Mesendoderm (in vitro differentiated cells): Measurements from ENCODE around the gene ACAD11.

Source experiments
- DNase-seq: peaks from one replicate; pipeline ENCODE4 v3.0.0; 2013
- H2AK5ac ChIP-seq: 2 replicates; pipeline ENCODE4 v1.6.1; 2013; ENCODE audit warnings: low read length, inconsistent platforms
- H2BK120ac ChIP-seq: 2 replicates; pipeline ENCODE4 v1.6.1; 2013; ENCODE audit warnings: low read depth, mild to moderate bottlenecking, low read length, moderate library complexity, mixed read lengths
- H2BK15ac ChIP-seq: replicated peaks from 2 replicates; pipeline ENCODE4 v1.6.1; 2013; ENCODE audit warnings: low read depth, mild to moderate bottlenecking, moderate library complexity
- H2BK5ac ChIP-seq: 2 replicates; pipeline ENCODE4 v1.6.1; 2013; ENCODE audit warnings: low read length, inconsistent platforms
- H3K18ac ChIP-seq: 2 replicates; pipeline ENCODE4 v1.6.1; 2013; ENCODE audit warnings: mild to moderate bottlenecking, low read length, mixed read lengths
- H3K23ac ChIP-seq: one replicate; pipeline ENCODE4 v1.6.1; 2013; ENCODE audit warnings: low read length
- H3K27ac ChIP-seq: 2 replicates; pipeline ENCODE4 v1.5.1; 2013; ENCODE audit warnings: low read depth, mild to moderate bottlenecking, inconsistent platforms, low read length, moderate library complexity
- H3K27me3 ChIP-seq: 2 replicates; pipeline ENCODE4 v1.6.1; 2013; ENCODE audit warnings: low read length, control low read depth, mild to moderate bottlenecking, inconsistent platforms; ENCODE audit not compliant: insufficient read depth, poor library complexity
- H3K36me3 ChIP-seq: 2 replicates; pipeline ENCODE4 v1.6.1; 2013; ENCODE audit warnings: low read length, inconsistent platforms; ENCODE audit not compliant: control insufficient read depth, insufficient read depth
- H3K4ac ChIP-seq: one replicate; pipeline ENCODE4 v1.6.1; 2013; ENCODE audit warnings: low read depth, mild to moderate bottlenecking, low read length, moderate library complexity
- H3K4me1 ChIP-seq: 2 replicates; pipeline ENCODE4 v1.6.1; 2013; ENCODE audit warnings: low read depth, low read length, inconsistent platforms; ENCODE audit not compliant: control insufficient read depth
- H3K4me2 ChIP-seq: 2 replicates; pipeline ENCODE4 v1.6.1; 2013; ENCODE audit warnings: low read length
- H3K4me3 ChIP-seq: 2 replicates; pipeline ENCODE4 v1.5.1; 2013; ENCODE audit warnings: mild to moderate bottlenecking, low read length
- H3K56ac ChIP-seq: one replicate; pipeline ENCODE4 v1.6.1; 2013; ENCODE audit warnings: low read length
- H3K79me1 ChIP-seq: 2 replicates; pipeline ENCODE4 v1.6.1; 2013; ENCODE audit warnings: low read length, inconsistent platforms
- H3K79me2 ChIP-seq: 2 replicates; pipeline ENCODE4 v1.6.1; 2013; ENCODE audit warnings: mild to moderate bottlenecking, low read length; ENCODE audit not compliant: control insufficient read depth, insufficient read depth
- H3K9ac ChIP-seq: 2 replicates; pipeline ENCODE4 v1.6.1; 2013; ENCODE audit warnings: low read length, inconsistent platforms
- H4K5ac ChIP-seq: one replicate; pipeline ENCODE4 v1.6.1; 2013; ENCODE audit warnings: low read length
- H4K8ac ChIP-seq: one replicate; pipeline ENCODE4 v1.6.1; 2013; ENCODE audit warnings: low read depth, mild to moderate bottlenecking, control low read depth, low read length, moderate library complexity
- WGBS: extraction: QIAGEN DNeasy Blood & Tissue Kit; methylation state at CpG from one replicate; pipeline ENCODE4 v1.1.7; 2013; ENCODE audit warnings: low lambda C conversion rate, missing lambda C conversion rate; ENCODE audit not compliant: insufficient coverage; ENCODE audit errors: extremely low coverage; 5-methylcytosine and 5-hydroxymethylcytosine counted together

Gene ACAD11

GRCh38 chr3:132681421-132681820, 21.8 kb upstream of the ACAD11 start:
- H2BK5ac ChIP-seq: no peak overlapping the region
- no peak overlapping the region for H3K27ac ChIP-seq
- no peaks in the 10 kb centered on the region for H3K36me3 ChIP-seq
- H3K79me2 ChIP-seq: no peaks in the 10 kb centered on the region
- WGBS: 100% methylated on average over 1 of the region's 3 CpGs
- H3K9ac ChIP-seq: no peak overlapping the region
- no peaks in the 10 kb centered on the region for H3K4me1 ChIP-seq
- DNase-seq: no peak
- no peak overlapping the region for H3K4me3 ChIP-seq
- H4K8ac ChIP-seq: no peak overlapping the region
- no peak overlapping the region for H3K56ac ChIP-seq
- no peak overlapping the region for H2BK15ac ChIP-seq
- no peak overlapping the region for H3K18ac ChIP-seq
- H3K79me1 ChIP-seq: no peaks in the 10 kb centered on the region
- H3K4ac ChIP-seq: no peak overlapping the region
- no peak overlapping the region for H3K23ac ChIP-seq
- no peak overlapping the region for H2AK5ac ChIP-seq
- H2BK120ac ChIP-seq: no peak overlapping the region
- H4K5ac ChIP-seq: no peak overlapping the region
- no peak overlapping the region for H3K4me2 ChIP-seq
- H3K27me3 ChIP-seq: no peaks in the 10 kb centered on the region

GRCh38 chr3:132679911-132680310, 20.3 kb upstream of the ACAD11 start:
- H3K27ac ChIP-seq: no peak overlapping the region
- H3K4me2 ChIP-seq: no peak overlapping the region
- no peak overlapping the region for H4K5ac ChIP-seq
- H4K8ac ChIP-seq: no peak overlapping the region
- H3K4ac ChIP-seq: no peak overlapping the region
- no peak overlapping the region for H2BK15ac ChIP-seq
- DNase-seq: no peak
- no peak overlapping the region for H2AK5ac ChIP-seq
- H2BK120ac ChIP-seq: no peak overlapping the region
- H3K4me1 ChIP-seq: no peaks in the 10 kb centered on the region
- H3K56ac ChIP-seq: no peak overlapping the region
- H3K18ac ChIP-seq: no peak overlapping the region
- H3K23ac ChIP-seq: no peak overlapping the region
- no peaks in the 10 kb centered on the region for H3K79me1 ChIP-seq
- WGBS: no CpG with 5 or more reads among the region's 5 CpGs
- no peaks in the 10 kb centered on the region for H3K27me3 ChIP-seq
- H3K4me3 ChIP-seq: no peak overlapping the region
- no peak overlapping the region for H3K9ac ChIP-seq
- H3K36me3 ChIP-seq: no peaks in the 10 kb centered on the region
- no peak overlapping the region for H2BK5ac ChIP-seq
- no peaks in the 10 kb centered on the region for H3K79me2 ChIP-seq

- Histone ChIP-seq H3K27ac (no peak overlapping the region), H4K8ac (no peak overlapping the region), H3K4me3 (no peak overlapping the region), H3K4ac (no peak overlapping the region), H2AK5ac (no peak overlapping the region), H2BK5ac (no peak overlapping the region), H2BK120ac (no peak overlapping the region), H2BK15ac (no peak overlapping the region), H3K79me1 (no peaks in the 10 kb centered on the region), H3K18ac (no peak overlapping the region), H3K9ac (no peak overlapping the region), H3K4me2 (no peak overlapping the region), H3K79me2 (no peaks in the 10 kb centered on the region), H3K23ac (no peak overlapping the region), H3K36me3 (no peaks in the 10 kb centered on the region), H3K4me1 (no peaks in the 10 kb centered on the region), H4K5ac (no peak overlapping the region), H3K56ac (no peak overlapping the region), H3K27me3 (no peaks in the 10 kb centered on the region)
- DNase-seq: no peak
Measured at GRCh38 chr3:132675408-132675807, 15.8 kb upstream of the ACAD11 start.

- H4K5ac ChIP-seq: no peak overlapping the region
- H2AK5ac ChIP-seq: no peak overlapping the region
- no peak overlapping the region for H2BK15ac ChIP-seq
- no CpG with 5 or more reads among the region's 5 CpGs for WGBS
- H3K27me3 ChIP-seq: no peaks in the 10 kb centered on the region
- no peaks in the 10 kb centered on the region for H3K79me1 ChIP-seq
- no peak overlapping the region for H3K23ac ChIP-seq
- no peak overlapping the region for H3K56ac ChIP-seq
- no peak overlapping the region for H3K4me3 ChIP-seq
- no peak overlapping the region for H3K4ac ChIP-seq
- no peak overlapping the region for H3K9ac ChIP-seq
- no peak overlapping the region for H2BK120ac ChIP-seq
- no peak overlapping the region for H4K8ac ChIP-seq
- no peaks in the 10 kb centered on the region for H3K36me3 ChIP-seq
- no peak overlapping the region for H3K4me2 ChIP-seq
- no peak overlapping the region for H3K18ac ChIP-seq
- no peak overlapping the region for H2BK5ac ChIP-seq
- H3K27ac ChIP-seq: no peak overlapping the region
- DNase-seq: no peak
- H3K4me1 ChIP-seq: no peaks in the 10 kb centered on the region
- H3K79me2 ChIP-seq: no peaks in the 10 kb centered on the region
Measured at GRCh38 chr3:132669256-132669777, 9.7 kb upstream of the ACAD11 start.

GRCh38 chr3:132665230-132665745, 5.7 kb upstream of the ACAD11 start:
- no peaks in the 10 kb centered on the region for H3K4me1 ChIP-seq
- no peak overlapping the region for H3K4me2 ChIP-seq
- H3K79me2 ChIP-seq: peaks cover 10% of the 10 kb centered on the region
- no peak overlapping the region for H3K56ac ChIP-seq
- H3K4me3 ChIP-seq: no peak overlapping the region
- H2AK5ac ChIP-seq: no peak overlapping the region
- no CpG with 5 or more reads among the region's 3 CpGs for WGBS
- H3K23ac ChIP-seq: no peak overlapping the region
- no peak overlapping the region for H3K9ac ChIP-seq
- H2BK15ac ChIP-seq: no peak overlapping the region
- no peak for DNase-seq
- no peaks in the 10 kb centered on the region for H3K27me3 ChIP-seq
- H3K36me3 ChIP-seq: no peaks in the 10 kb centered on the region
- H3K4ac ChIP-seq: no peak overlapping the region
- H4K5ac ChIP-seq: no peak overlapping the region
- peaks cover 4% of the 10 kb centered on the region for H3K79me1 ChIP-seq
- H4K8ac ChIP-seq: no peak overlapping the region
- no peak overlapping the region for H3K18ac ChIP-seq
- no peak overlapping the region for H2BK120ac ChIP-seq
- H3K27ac ChIP-seq: no peak overlapping the region
- H2BK5ac ChIP-seq: no peak overlapping the region

- no peak overlapping the region for H3K4me2 ChIP-seq
- H4K8ac ChIP-seq: no peak overlapping the region
- H4K5ac ChIP-seq: no peak overlapping the region
- H2BK120ac ChIP-seq: no peak overlapping the region
- H3K79me2 ChIP-seq: peaks cover 10% of the 10 kb centered on the region
- no peak overlapping the region for H3K27ac ChIP-seq
- H2BK5ac ChIP-seq: no peak overlapping the region
- H3K9ac ChIP-seq: no peak overlapping the region
- no peak overlapping the region for H2AK5ac ChIP-seq
- no peak overlapping the region for H3K4ac ChIP-seq
- H3K27me3 ChIP-seq: no peaks in the 10 kb centered on the region
- H3K36me3 ChIP-seq: no peaks in the 10 kb centered on the region
- no peaks in the 10 kb centered on the region for H3K4me1 ChIP-seq
- H2BK15ac ChIP-seq: no peak overlapping the region
- no peak overlapping the region for H3K56ac ChIP-seq
- H3K4me3 ChIP-seq: no peak overlapping the region
- no peak for DNase-seq
- no peak overlapping the region for H3K18ac ChIP-seq
- H3K79me1 ChIP-seq: peaks cover 4% of the 10 kb centered on the region
- no peak overlapping the region for H3K23ac ChIP-seq
Measured at GRCh38 chr3:132662212-132662611, 2.6 kb upstream of the ACAD11 start.
